Right atrium auricular region (tissue), 2 donors: ENCODE data around the gene PPP1R2C. TPM values are rescaled to one million over a fixed set of nuclear protein-coding genes. Genes with fewer than 3 reads are reported as not detected.

Experiments
- DNase-seq: peaks from one replicate; pipeline ENCODE4 v3.0.0-alpha.2; 2019; ENCODE audit warnings: low spot score
- H3K27ac ChIP-seq, 2 donors: fragments of 200-600 bp; sonication (generic); 1 replicate in 1 of 2; 2 replicates in 1 of 2; pipeline ENCODE4 v1.5.1; 2016 to 2019
- H3K27me3 ChIP-seq, 2 donors: fragments of 200-600 bp; sonication (generic); one replicate each; pipeline versions ENCODE4 v1.5.1 to v1.6.0; 2017 to 2019
- H3K36me3 ChIP-seq: fragments of 200-600 bp; sonication (generic); one replicate; pipeline ENCODE4 v1.5.1; 2016
- H3K4me1 ChIP-seq, 2 donors: fragments of 200-600 bp; sonication (generic); one replicate each; pipeline versions ENCODE4 v1.5.1 to v1.6.0; 2017 to 2019
- H3K4me3 ChIP-seq, 2 donors: fragments of 200-600 bp; sonication (generic); 1 replicate in 1 of 2; 2 replicates in 1 of 2; pipeline ENCODE4 v1.5.1; 2017 to 2019; ENCODE audit warnings: mild to moderate bottlenecking in 1 of 2, moderate library complexity in 1 of 2
- H3K9me3 ChIP-seq, 2 donors: fragments of 200-600 bp; sonication (generic); one replicate each; pipeline ENCODE4 v1.5.1; 2019
- total RNA-seq, 2 donors: library from RNA; depleted of rRNA; stranded (reverse); fragments of >200 nt; gene quantifications; one replicate each; pipeline ENCODE4 v1.1.0, GENCODE V29; 2016
- TF ChIP-seq, protein P1 (sequence below), 2 donors: fragments of 200-600 bp; sonication (generic); IDR thresholded peaks; one replicate each; pipeline ENCODE4 v1.5.1; 2019; ENCODE audit warnings: antibody characterized with exemption in 2 of 2

Gene PPP1R2C
- total RNA-seq, 2 donors from 2014 or later, result not detected

DNA sequence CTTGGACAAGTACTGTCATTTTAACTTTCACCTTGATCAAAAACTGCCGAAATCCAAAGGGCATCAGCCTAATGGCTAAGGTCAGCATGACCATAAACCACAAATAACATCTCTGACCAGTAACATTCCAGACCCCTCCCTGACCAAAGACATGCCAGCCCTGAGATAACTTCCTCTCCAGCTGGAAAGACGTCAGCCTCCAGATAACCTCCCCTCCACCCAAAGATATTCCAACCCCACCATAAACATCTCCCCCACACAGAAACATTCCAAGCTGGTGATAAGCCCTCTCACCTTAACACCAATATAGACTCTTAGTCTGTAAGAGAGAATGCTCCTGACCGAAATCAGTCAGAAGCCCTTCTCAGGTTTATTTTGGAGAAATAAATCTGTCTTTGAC lies 7.4 kb downstream of the PPP1R2C start:
- TF ChIP-seq, protein P1, sequence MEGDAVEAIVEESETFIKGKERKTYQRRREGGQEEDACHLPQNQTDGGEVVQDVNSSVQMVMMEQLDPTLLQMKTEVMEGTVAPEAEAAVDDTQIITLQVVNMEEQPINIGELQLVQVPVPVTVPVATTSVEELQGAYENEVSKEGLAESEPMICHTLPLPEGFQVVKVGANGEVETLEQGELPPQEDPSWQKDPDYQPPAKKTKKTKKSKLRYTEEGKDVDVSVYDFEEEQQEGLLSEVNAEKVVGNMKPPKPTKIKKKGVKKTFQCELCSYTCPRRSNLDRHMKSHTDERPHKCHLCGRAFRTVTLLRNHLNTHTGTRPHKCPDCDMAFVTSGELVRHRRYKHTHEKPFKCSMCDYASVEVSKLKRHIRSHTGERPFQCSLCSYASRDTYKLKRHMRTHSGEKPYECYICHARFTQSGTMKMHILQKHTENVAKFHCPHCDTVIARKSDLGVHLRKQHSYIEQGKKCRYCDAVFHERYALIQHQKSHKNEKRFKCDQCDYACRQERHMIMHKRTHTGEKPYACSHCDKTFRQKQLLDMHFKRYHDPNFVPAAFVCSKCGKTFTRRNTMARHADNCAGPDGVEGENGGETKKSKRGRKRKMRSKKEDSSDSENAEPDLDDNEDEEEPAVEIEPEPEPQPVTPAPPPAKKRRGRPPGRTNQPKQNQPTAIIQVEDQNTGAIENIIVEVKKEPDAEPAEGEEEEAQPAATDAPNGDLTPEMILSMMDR (IDR thresholded peaks at IDR 0.05), result no peak
- H3K36me3 ChIP-seq, result no peaks in the 10 kb centered on the region
- no peak for DNase-seq

DNA sequence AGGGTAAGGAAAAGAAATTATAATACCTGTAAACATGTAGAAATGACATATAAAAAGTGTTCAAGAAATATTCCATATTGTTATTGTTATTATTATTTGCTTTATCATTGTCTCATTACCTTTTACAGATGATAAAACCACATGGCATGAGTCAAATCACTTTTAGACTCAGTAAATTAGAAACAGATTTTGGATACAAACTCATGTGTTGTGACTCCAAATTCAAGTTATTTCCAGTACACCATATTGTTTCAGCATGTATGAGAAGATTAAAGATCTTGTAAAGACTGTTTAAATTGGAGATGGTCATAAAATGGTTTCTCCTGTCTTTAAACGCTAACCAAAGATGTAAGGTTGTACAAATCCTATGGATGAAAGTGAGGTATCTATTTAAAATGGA lies 18.1 kb downstream of the PPP1R2C start:
- no peak overlapping the region for H3K4me3 ChIP-seq
- no peak overlapping the region for H3K27ac ChIP-seq
- H3K36me3 ChIP-seq, result no peaks in the 10 kb centered on the region
- H3K27me3 ChIP-seq, result no peaks in the 10 kb centered on the region
- H3K9me3 ChIP-seq, result no peaks in the 10 kb centered on the region
- H3K4me1 ChIP-seq, result no peaks in the 10 kb centered on the region
- no peak for DNase-seq
- TF ChIP-seq, protein P1 (IDR thresholded peaks at IDR 0.05), result no peak

More for the DNA sequence above, 7.4 kb downstream of the PPP1R2C start:
- Histone ChIP-seq H3K9me3 (peaks cover 0 to 5% of the 10 kb centered on the region in 2 donors), H3K4me1 (no peaks in the 10 kb centered on the region), H3K4me3 (no peak overlapping the region), H3K27me3 (no peaks in the 10 kb centered on the region), H3K27ac (no peak overlapping the region)

DNA sequence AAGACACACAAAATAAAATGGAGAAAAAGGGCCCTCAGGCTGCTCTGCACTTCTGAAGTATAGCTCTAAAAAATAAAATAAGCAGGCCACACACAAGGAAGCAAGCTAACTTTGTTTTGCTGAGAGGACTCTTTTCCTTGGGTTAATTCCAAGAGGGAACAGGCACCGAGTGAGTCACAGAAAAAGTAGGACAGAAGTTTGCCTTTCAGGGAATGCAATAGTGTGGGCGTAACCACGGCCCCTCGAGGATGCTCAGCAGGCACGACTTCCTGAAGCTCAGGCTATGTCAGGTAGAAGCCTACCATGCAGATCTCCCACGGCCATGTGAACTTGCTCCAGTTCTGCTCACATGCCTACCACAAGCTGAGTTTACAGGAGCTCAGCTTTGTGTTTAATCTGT lies 22.1 kb downstream of the PPP1R2C start:
- H3K9me3 ChIP-seq, result no peaks in the 10 kb centered on the region
- H3K36me3 ChIP-seq, result no peaks in the 10 kb centered on the region
- H3K4me1 ChIP-seq, result no peaks in the 10 kb centered on the region
- H3K27me3 ChIP-seq, result no peaks in the 10 kb centered on the region
- H3K27ac ChIP-seq, result no peak overlapping the region
- no peak overlapping the region for H3K4me3 ChIP-seq
- peak; percentile 72 for DNase-seq
- TF ChIP-seq, protein P1 (IDR thresholded peaks at IDR 0.05), result no peak

DNA sequence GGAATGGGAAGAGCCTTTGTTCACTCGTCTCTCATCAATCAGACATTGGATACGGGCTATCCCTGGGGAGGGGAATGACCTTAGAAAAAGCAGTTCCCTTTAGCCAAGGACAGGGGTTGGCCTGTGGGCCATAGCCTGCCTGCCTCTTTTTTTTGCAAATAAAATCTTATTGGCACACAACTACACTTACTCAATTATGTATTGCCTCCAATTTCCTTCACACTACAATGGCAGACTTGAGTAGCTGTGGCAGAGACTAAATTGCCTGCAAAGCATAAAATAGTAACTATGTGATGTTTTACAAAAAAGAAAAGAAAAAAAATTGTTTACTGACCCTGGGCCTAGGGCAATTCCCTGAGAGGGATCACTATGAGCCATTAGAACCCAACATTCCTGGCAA lies 23.4 kb downstream of the PPP1R2C start:
- no peak overlapping the region for H3K4me3 ChIP-seq
- H3K27me3 ChIP-seq, result no peaks in the 10 kb centered on the region
- no peaks in the 10 kb centered on the region for H3K9me3 ChIP-seq
- no peaks in the 10 kb centered on the region for H3K36me3 ChIP-seq
- no peaks in the 10 kb centered on the region for H3K4me1 ChIP-seq
- TF ChIP-seq, protein P1 (IDR thresholded peaks at IDR 0.05), result no peak
- H3K27ac ChIP-seq, result no peak overlapping the region
- DNase-seq, result no peak

DNA sequence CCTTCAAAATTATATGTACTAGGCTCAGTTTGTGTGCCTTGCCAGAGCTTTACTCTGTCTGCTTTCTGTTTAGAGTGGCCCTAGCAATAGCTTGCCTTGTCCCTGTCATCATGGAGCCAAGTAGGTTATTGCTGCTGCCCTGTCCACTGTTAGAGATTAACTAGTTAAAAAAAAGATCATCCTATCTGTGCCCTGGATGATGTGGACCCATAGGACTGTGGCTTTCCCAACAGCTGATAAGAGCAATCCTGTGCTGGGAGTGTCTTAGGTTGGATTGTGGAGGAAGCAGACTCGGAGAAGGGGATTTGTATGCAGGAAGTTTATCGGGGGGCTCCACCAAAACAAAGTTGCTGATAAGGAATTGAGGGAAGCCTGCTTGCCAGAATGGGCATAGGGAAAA lies 23.8 kb downstream of the PPP1R2C start:
- TF ChIP-seq, protein P1 (IDR thresholded peaks at IDR 0.05), result no peak
- Histone ChIP-seq H3K9me3 (no peaks in the 10 kb centered on the region), H3K27ac (no peak overlapping the region), H3K36me3 (no peaks in the 10 kb centered on the region), H3K27me3 (no peaks in the 10 kb centered on the region), H3K4me3 (no peak overlapping the region), H3K4me1 (no peaks in the 10 kb centered on the region)
- no peak for DNase-seq

DNA sequence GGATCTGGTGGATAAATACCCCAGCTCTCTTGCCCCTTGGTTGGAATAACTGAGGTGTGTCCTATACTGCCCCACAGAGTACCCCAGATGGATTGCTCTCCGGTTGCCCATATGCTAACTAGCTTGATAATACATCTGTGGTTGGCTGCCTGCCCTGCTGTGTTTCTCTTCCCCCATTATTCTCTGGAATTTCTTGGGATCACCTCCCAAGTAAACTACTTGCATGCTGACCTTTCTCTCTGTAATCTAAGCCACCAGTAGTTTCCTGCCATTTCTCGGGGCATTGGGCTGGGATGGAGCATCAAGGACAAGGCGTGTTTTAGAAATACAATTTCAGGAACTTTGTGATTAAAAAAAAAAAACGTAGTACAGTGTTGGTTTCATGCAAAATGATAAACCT lies 25.2 kb downstream of the PPP1R2C start:
- Histone ChIP-seq H3K4me1 (no peaks in the 10 kb centered on the region), H3K36me3 (no peaks in the 10 kb centered on the region), H3K4me3 (no peak overlapping the region), H3K27ac (no peak overlapping the region), H3K9me3 (no peaks in the 10 kb centered on the region), H3K27me3 (no peaks in the 10 kb centered on the region)
- TF ChIP-seq, protein P1 (IDR thresholded peaks at IDR 0.05), result no peak
- no peak for DNase-seq
